CD4-positive, alpha-beta memory T cell (primary cell): ENCODE data around the gene HPRT1. TPM values are rescaled to one million over a fixed set of nuclear protein-coding genes. Genes with fewer than 3 reads are reported as not detected.

Experiments
- CTCF ChIA-PET: fragments of 350-600 bp; sonication (Branson Sonifier 250); formaldehyde crosslinking; loops from one replicate; lab custom pipeline; 2021; ENCODE audit warnings: inconsistent platforms; ENCODE audit not compliant: partially characterized antibody; lab: Charles Lee
- POLR2A ChIA-PET: fragments of 350-600 bp; sonication (Branson Sonifier 250); formaldehyde crosslinking; loops from one replicate; lab custom pipeline; 2021; ENCODE audit not compliant: partially characterized antibody; lab: Charles Lee
- DNase-seq, 5 donors: peaks; one replicate each; pipeline versions ENCODE4 v3.0.0 to v3.0.0-alpha.2; 2020 to 2022; ENCODE audit warnings: mixed read lengths in 1 of 5
- H3K27ac ChIP-seq: one replicate; pipeline ENCODE4 v1.7.0; 2013; ENCODE audit warnings: low read depth, low read length
- H3K27me3 ChIP-seq: 2 replicates; pipeline ENCODE4 v1.7.0; 2013; ENCODE audit warnings: mild to moderate bottlenecking, low read length, moderate library complexity; ENCODE audit not compliant: insufficient read depth
- H3K36me3 ChIP-seq: 2 replicates; pipeline ENCODE4 v1.7.0; 2013; ENCODE audit warnings: mild to moderate bottlenecking, low read length, moderate library complexity; ENCODE audit not compliant: insufficient read depth
- H3K4me1 ChIP-seq: 2 replicates; pipeline ENCODE4 v1.7.0; 2013; ENCODE audit warnings: mild to moderate bottlenecking, low read length, moderate library complexity; ENCODE audit not compliant: insufficient read depth
- H3K4me3 ChIP-seq, 2 donors: one replicate each; pipeline ENCODE4 v1.7.0; 2013; ENCODE audit warnings: low read length in 2 of 2, mild to moderate bottlenecking in 1 of 2
- H3K9me3 ChIP-seq, 2 donors: one replicate each; pipeline ENCODE4 v1.7.0; 2013; ENCODE audit warnings: low read length in 2 of 2, control low read depth in 1 of 2; ENCODE audit not compliant: control insufficient read depth in 1 of 2
- H3K27ac Mint-ChIP-seq, 7 donors: one replicate each; pipeline ENCODE4 v1.8.0; 2020 to 2021; ENCODE audit warnings: mixed read lengths in 7 of 7, mild to moderate bottlenecking in 6 of 7, inconsistent platforms in 3 of 7, moderate library complexity in 3 of 7
- H3K27me3 Mint-ChIP-seq, 2 donors: one replicate each; pipeline ENCODE4 v1.8.0; 2020 to 2021; ENCODE audit warnings: mixed read lengths in 2 of 2
- H3K36me3 Mint-ChIP-seq, 2 donors: one replicate each; pipeline ENCODE4 v1.8.0; 2020 to 2021; ENCODE audit warnings: mixed read lengths in 2 of 2, inconsistent platforms in 1 of 2, mild to moderate bottlenecking in 1 of 2
- H3K4me1 Mint-ChIP-seq, 4 donors: one replicate each; pipeline ENCODE4 v1.8.0; 2020 to 2021; ENCODE audit warnings: mixed read lengths in 4 of 4, mild to moderate bottlenecking in 1 of 4
- H3K4me3 Mint-ChIP-seq, 8 donors: one replicate each; pipeline ENCODE4 v1.8.0; 2020 to 2021; ENCODE audit warnings: mixed read lengths in 8 of 8, mild to moderate bottlenecking in 7 of 8, moderate library complexity in 6 of 8, inconsistent platforms in 3 of 8
- H3K9me3 Mint-ChIP-seq, 8 donors: one replicate each; pipeline ENCODE4 v1.8.0; 2020 to 2021; ENCODE audit warnings: mixed read lengths in 8 of 8, mild to moderate bottlenecking in 5 of 8, inconsistent platforms in 3 of 8, moderate library complexity in 1 of 8
- intact Hi-C: fragments of 100-400 bp; cut with micrococcal nuclease; formaldehyde crosslinking; loops from one replicate; pipeline ENCODE4 v1.15.1; 2023
- polyA plus RNA-seq, 2 donors: library from polyadenylated mRNA; unstranded; fragments of 300-500 nt; fragmentation: Illumina TruSeq; gene quantifications; one replicate each; pipeline ENCODE4 v1.2.3, GENCODE V29; 2021
- total RNA-seq, 2 experiments: library from RNA; stranded (reverse); gene quantifications; one replicate each; pipeline ENCODE4 v1.2.3, GENCODE V29; 2021

HPRT1 gene
- total RNA-seq, result 10 to 100 TPM; 22.4 to 22.7 TPM
- polyA plus RNA-seq, result 100 to 1,000 TPM in 1 of 2 donors, 10 to 100 TPM in 1; 66.5 to 105 TPM

- intact Hi-C loops, result no loop called here
- peak within 1 kb of the TSS; percentile 72 for H3K27ac ChIP-seq
- H3K4me3 ChIP-seq, result peak within 1 kb of the TSS in 1 of 2 donors; percentile 57
Measured at GRCh38 chrX:134460005-134460861, at the start of gene HPRT1. TSS of gene HPRT1 (plus strand) at chrX:134460165. CDS start at chrX:134460312, 147 bp downstream.

GRCh38 chrX:134416087-134416486 lies 43.9 kb upstream of the HPRT1 start:
- no peak overlapping the region for H3K4me3 Mint-ChIP-seq
- DNase-seq, result no peak
- Histone ChIP-seq H3K4me1 (no peaks in the 10 kb centered on the region), H3K9me3 (no peaks in the 10 kb centered on the region), H3K36me3 (peaks cover 11% of the 10 kb centered on the region), H3K4me3 (no peak overlapping the region), H3K27me3 (no peaks in the 10 kb centered on the region), H3K27ac (no peak overlapping the region)
- ChIA-PET POLR2A (no interaction called here), CTCF (no interaction called here)
- H3K27ac Mint-ChIP-seq, result no peak overlapping the region
- no peaks in the 10 kb centered on the region for H3K9me3 Mint-ChIP-seq
- no peaks in the 10 kb centered on the region for H3K4me1 Mint-ChIP-seq
- intact Hi-C loops, result no loop called here
- no peaks in the 10 kb centered on the region for H3K27me3 Mint-ChIP-seq
- peaks cover 4 to 18% of the 10 kb centered on the region in 2 donors for H3K36me3 Mint-ChIP-seq

More at GRCh38 chrX:134460005-134460861, at the start of gene HPRT1:
- Histone ChIP-seq H3K36me3 (no peaks in the 10 kb centered on the region), H3K4me1 (peaks cover 13% of the 10 kb centered on the region), H3K27me3 (no peaks in the 10 kb centered on the region), H3K9me3 (no peaks in the 10 kb centered on the region)
- H3K4me1 Mint-ChIP-seq, result peaks cover 7 to 15% (median 9%) of the 10 kb centered on the region in 4 donors
- ChIA-PET CTCF (no interaction called here), POLR2A (interaction anchor here (1.3 kb wide), 1 partner anchor 10 kb away, joined by 3 read pairs; no protein-coding TSS in a partner anchor)
- H3K9me3 Mint-ChIP-seq, result no peaks in the 10 kb centered on the region
- no peaks in the 10 kb centered on the region for H3K27me3 Mint-ChIP-seq
- H3K27ac Mint-ChIP-seq, result peak within 1 kb of the TSS; percentile 80 to 91 (median 90)
- DNase-seq, result peak; percentile 74 to 82 (median 78)
- H3K4me3 Mint-ChIP-seq, result peak within 1 kb of the TSS; percentile 90 to 95 (median 93)
- no peaks in the 10 kb centered on the region for H3K36me3 Mint-ChIP-seq

- no peak for DNase-seq
- intact Hi-C loops, result no loop called here
- Histone ChIP-seq H3K9me3 (no peaks in the 10 kb centered on the region), H3K27ac (no peak overlapping the region), H3K27me3 (no peaks in the 10 kb centered on the region), H3K4me3 (no peak overlapping the region), H3K36me3 (peaks cover 11% of the 10 kb centered on the region), H3K4me1 (no peaks in the 10 kb centered on the region)
- ChIA-PET POLR2A (no interaction called here), CTCF (interaction anchor here (0.6 kb wide), 1 partner anchor 23 kb away, joined by 3 read pairs; no protein-coding TSS in a partner anchor)
- Mint-ChIP-seq H3K9me3 (no peaks in the 10 kb centered on the region), H3K4me1 (no peaks in the 10 kb centered on the region), H3K4me3 (no peak overlapping the region), H3K27ac (no peak overlapping the region), H3K36me3 (peaks cover 4 to 18% of the 10 kb centered on the region in 2 donors), H3K27me3 (no peaks in the 10 kb centered on the region)
Measured at GRCh38 chrX:134418317-134419113, 41.5 kb upstream of the HPRT1 start.

GRCh38 chrX:134419784-134420183 lies 40.2 kb upstream of the HPRT1 start:
- H3K27me3 ChIP-seq, result no peaks in the 10 kb centered on the region
- no peak overlapping the region for H3K27ac ChIP-seq
- no peak overlapping the region for H3K4me3 ChIP-seq
- peaks cover 0 to 1% (median 0%) of the 10 kb centered on the region in 4 donors for H3K4me1 Mint-ChIP-seq
- H3K4me1 ChIP-seq, result no peaks in the 10 kb centered on the region
- H3K27me3 Mint-ChIP-seq, result no peaks in the 10 kb centered on the region
- no peak overlapping the region for H3K27ac Mint-ChIP-seq
- DNase-seq, result no peak
- H3K4me3 Mint-ChIP-seq, result no peak overlapping the region
- intact Hi-C loops, result no loop called here
- CTCF ChIA-PET, result interaction anchor here (1.2 kb wide), 1 partner anchor 31 kb away, joined by 3 read pairs; no protein-coding TSS in a partner anchor
- no peaks in the 10 kb centered on the region for H3K9me3 Mint-ChIP-seq
- H3K9me3 ChIP-seq, result no peaks in the 10 kb centered on the region
- POLR2A ChIA-PET, result no interaction called here
- H3K36me3 ChIP-seq, result peaks cover 11% of the 10 kb centered on the region
- H3K36me3 Mint-ChIP-seq, result peaks cover 4 to 22% of the 10 kb centered on the region in 2 donors

GRCh38 chrX:134423606-134424005 lies 36.4 kb upstream of the HPRT1 start:
- DNase-seq, result no peak
- Mint-ChIP-seq H3K4me3 (no peak overlapping the region), H3K36me3 (peaks cover 0 to 16% of the 10 kb centered on the region in 2 donors), H3K27ac (no peak overlapping the region), H3K4me1 (peaks cover 0 to 2% (median under 1%) of the 10 kb centered on the region in 4 donors), H3K9me3 (no peaks in the 10 kb centered on the region), H3K27me3 (no peaks in the 10 kb centered on the region)
- no peaks in the 10 kb centered on the region for H3K36me3 ChIP-seq
- H3K27ac ChIP-seq, result no peak overlapping the region
- intact Hi-C loops, result no loop called here
- no peaks in the 10 kb centered on the region for H3K27me3 ChIP-seq
- ChIA-PET CTCF (interaction anchor here (0.7 to 1.0 kb wide), 2 partner anchors 10 to 18 kb away, joined by 3 read pairs; no protein-coding TSS in a partner anchor), POLR2A (no interaction called here)
- no peak overlapping the region for H3K4me3 ChIP-seq
- H3K4me1 ChIP-seq, result no peaks in the 10 kb centered on the region
- H3K9me3 ChIP-seq, result no peaks in the 10 kb centered on the region

- Mint-ChIP-seq H3K36me3 (peaks cover 3 to 27% of the 10 kb centered on the region in 2 donors), H3K4me3 (no peak overlapping the region), H3K27me3 (no peaks in the 10 kb centered on the region), H3K4me1 (peaks cover 0 to 2% (median under 1%) of the 10 kb centered on the region in 4 donors), H3K27ac (no peak overlapping the region), H3K9me3 (no peaks in the 10 kb centered on the region)
- no peaks in the 10 kb centered on the region for H3K36me3 ChIP-seq
- intact Hi-C loops, result no loop called here
- no peak overlapping the region for H3K4me3 ChIP-seq
- no peaks in the 10 kb centered on the region for H3K9me3 ChIP-seq
- no peak overlapping the region for H3K27ac ChIP-seq
- H3K27me3 ChIP-seq, result no peaks in the 10 kb centered on the region
- no peaks in the 10 kb centered on the region for H3K4me1 ChIP-seq
- POLR2A ChIA-PET, result no interaction called here
- DNase-seq, result no peak
- CTCF ChIA-PET, result no interaction called here
Measured at GRCh38 chrX:134426281-134426680, 33.7 kb upstream of the HPRT1 start.

- intact Hi-C loops, result no loop called here
- Histone ChIP-seq H3K9me3 (no peaks in the 10 kb centered on the region), H3K27me3 (no peaks in the 10 kb centered on the region), H3K4me3 (no peak overlapping the region), H3K36me3 (no peaks in the 10 kb centered on the region), H3K27ac (no peak overlapping the region), H3K4me1 (no peaks in the 10 kb centered on the region)
- ChIA-PET POLR2A (no interaction called here), CTCF (no interaction called here)
- peaks cover 0 to 2% (median 0%) of the 10 kb centered on the region in 4 donors for H3K4me1 Mint-ChIP-seq
- H3K4me3 Mint-ChIP-seq, result no peak overlapping the region
- peaks cover 11 to 21% of the 10 kb centered on the region in 2 donors for H3K36me3 Mint-ChIP-seq
- H3K9me3 Mint-ChIP-seq, result no peaks in the 10 kb centered on the region
- no peaks in the 10 kb centered on the region for H3K27me3 Mint-ChIP-seq
- no peak for DNase-seq
- no peak overlapping the region for H3K27ac Mint-ChIP-seq
Measured at GRCh38 chrX:134431894-134432293, 28.1 kb upstream of the HPRT1 start.
